ENCODE data around the gene SUPT20H. TPM values are rescaled to one million over a fixed set of nuclear protein-coding genes. Genes with fewer than 3 reads are reported as not detected.

Gene SUPT20H
- total RNA-seq, 6 experiments from 2014 or later, result 46.5 to 55.4 (median 50.2) TPM

DNA sequence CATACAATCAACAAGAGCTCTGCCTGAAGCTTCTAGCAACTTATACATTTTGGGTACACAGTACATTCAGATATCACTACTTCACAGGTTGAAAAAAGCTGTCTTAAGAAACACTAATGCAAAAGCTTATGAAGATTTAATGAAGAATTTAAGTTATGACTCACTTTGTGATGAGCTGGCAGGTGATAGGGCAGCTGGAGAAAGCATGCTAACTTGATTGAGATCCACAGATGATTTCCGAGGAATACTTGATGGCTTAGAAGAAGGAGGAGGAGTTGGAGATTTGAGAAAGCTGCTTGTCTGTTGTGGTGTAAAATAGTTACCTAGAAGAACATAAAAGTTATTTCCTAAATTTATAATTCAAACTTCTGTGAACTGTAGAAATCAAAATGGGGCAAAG is 35.6 kb downstream of the SUPT20H start:
- Mint-ChIP-seq H3K4me3 (peak overlapping the region; percentile 20; the same call in 1 of the 2 replicates), H3K27ac (peak overlapping the region; percentile 81), H3K4me1 (ENCODE audit: low read depth) (peaks cover 19% of the 10 kb centered on the region), H3K36me3 (ENCODE audit: low read depth) (peaks cover 20% of the 10 kb centered on the region), H3K9me3 (no peaks in the 10 kb centered on the region), H3K27me3 (ENCODE audit: insufficient read depth) (no peaks in the 10 kb centered on the region)
- TF ChIP-seq, protein P1, sequence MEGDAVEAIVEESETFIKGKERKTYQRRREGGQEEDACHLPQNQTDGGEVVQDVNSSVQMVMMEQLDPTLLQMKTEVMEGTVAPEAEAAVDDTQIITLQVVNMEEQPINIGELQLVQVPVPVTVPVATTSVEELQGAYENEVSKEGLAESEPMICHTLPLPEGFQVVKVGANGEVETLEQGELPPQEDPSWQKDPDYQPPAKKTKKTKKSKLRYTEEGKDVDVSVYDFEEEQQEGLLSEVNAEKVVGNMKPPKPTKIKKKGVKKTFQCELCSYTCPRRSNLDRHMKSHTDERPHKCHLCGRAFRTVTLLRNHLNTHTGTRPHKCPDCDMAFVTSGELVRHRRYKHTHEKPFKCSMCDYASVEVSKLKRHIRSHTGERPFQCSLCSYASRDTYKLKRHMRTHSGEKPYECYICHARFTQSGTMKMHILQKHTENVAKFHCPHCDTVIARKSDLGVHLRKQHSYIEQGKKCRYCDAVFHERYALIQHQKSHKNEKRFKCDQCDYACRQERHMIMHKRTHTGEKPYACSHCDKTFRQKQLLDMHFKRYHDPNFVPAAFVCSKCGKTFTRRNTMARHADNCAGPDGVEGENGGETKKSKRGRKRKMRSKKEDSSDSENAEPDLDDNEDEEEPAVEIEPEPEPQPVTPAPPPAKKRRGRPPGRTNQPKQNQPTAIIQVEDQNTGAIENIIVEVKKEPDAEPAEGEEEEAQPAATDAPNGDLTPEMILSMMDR (IDR thresholded peaks at IDR 0.05), result no peak
- peak; percentile 37 for DNase-seq

DNA sequence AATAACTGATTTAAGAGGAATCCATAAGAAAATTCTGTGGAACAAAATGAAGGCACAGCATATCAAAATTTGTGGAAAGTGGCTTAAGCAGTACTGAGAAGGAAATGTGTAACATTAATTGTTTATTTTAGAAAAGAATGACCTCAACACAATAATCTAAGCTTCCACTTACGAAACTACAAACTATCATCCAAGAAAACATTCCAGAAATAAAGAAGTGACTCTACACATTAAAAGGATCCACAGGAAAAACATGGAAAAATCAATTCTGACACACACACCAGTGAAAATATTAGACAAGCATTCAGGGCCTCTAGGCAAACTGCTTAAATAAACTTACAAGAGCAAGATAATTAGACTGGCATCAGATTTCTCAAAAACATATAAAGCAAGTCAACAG is 44.9 kb downstream of the SUPT20H start:
- no peaks in the 10 kb centered on the region for H3K9me3 Mint-ChIP-seq
- peak; percentile 32 for DNase-seq
- H3K4me1 Mint-ChIP-seq (ENCODE audit: low read depth), result peaks cover 27% of the 10 kb centered on the region
- H3K4me3 Mint-ChIP-seq, result 0 out of 2 replicates have a peak overlapping the region, but pooled peaks have one; percentile 26
- peak overlapping the region; percentile 74 for H3K27ac Mint-ChIP-seq
- H3K36me3 Mint-ChIP-seq (ENCODE audit: low read depth), result peaks cover 55% of the 10 kb centered on the region
- TF ChIP-seq, protein P1 (IDR thresholded peaks at IDR 0.05), result no peak
- no peaks in the 10 kb centered on the region for H3K27me3 Mint-ChIP-seq (ENCODE audit: insufficient read depth)

DNA sequence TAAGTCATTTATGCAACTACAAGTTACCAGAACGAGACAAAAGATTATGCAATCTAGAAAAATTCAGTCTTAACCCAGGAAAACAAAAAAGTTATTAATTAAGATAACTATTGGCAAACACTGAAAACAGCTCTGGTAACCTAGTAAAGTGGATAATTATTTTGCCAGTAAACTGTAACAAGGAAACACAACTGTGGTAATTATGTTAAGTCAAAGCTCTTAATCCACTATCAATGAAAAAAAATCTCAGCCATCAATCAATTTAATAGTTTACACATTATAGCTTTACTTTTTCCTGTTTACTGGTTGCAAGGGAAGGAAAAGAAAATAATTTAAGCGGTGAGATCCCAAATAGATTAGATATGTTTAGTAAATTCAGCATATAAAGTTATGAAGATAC is 47.7 kb downstream of the SUPT20H start:
- H3K9me3 Mint-ChIP-seq, result no peaks in the 10 kb centered on the region
- TF ChIP-seq, protein P1 (IDR thresholded peaks at IDR 0.05), result no peak
- H3K4me3 Mint-ChIP-seq, result no peak overlapping the region
- H3K27me3 Mint-ChIP-seq (ENCODE audit: insufficient read depth), result no peaks in the 10 kb centered on the region
- H3K36me3 Mint-ChIP-seq (ENCODE audit: low read depth), result peaks cover 59% of the 10 kb centered on the region
- no peak for DNase-seq
- H3K4me1 Mint-ChIP-seq (ENCODE audit: low read depth), result peaks cover 27% of the 10 kb centered on the region
- H3K27ac Mint-ChIP-seq, result no peak overlapping the region

DNA sequence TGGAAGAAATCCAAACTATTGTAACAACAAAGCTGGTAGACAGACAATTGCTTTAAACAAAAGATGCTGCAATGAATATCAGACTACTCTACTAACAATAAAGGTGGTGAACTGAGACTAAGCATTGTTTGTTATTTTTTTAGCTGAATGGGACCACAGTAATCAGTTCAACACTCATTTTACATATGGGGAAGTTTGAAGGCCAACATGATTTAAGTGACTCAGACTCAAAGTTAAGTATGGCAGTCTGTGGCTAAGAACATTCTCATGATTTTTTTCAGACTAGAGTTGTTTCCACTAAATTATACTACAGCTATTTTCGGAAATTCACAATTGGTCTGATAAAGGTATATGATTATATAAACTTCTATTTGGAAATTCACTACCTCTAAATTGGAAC is 48.5 kb downstream of the SUPT20H start:
- TF ChIP-seq, protein P1 (IDR thresholded peaks at IDR 0.05), result no peak
- DNase-seq, result no peak
- Mint-ChIP-seq H3K9me3 (no peaks in the 10 kb centered on the region), H3K36me3 (ENCODE audit: low read depth) (peaks cover 58% of the 10 kb centered on the region), H3K4me3 (no peak overlapping the region), H3K27ac (no peak overlapping the region), H3K27me3 (ENCODE audit: insufficient read depth) (no peaks in the 10 kb centered on the region), H3K4me1 (ENCODE audit: low read depth) (peaks cover 27% of the 10 kb centered on the region)

DNA sequence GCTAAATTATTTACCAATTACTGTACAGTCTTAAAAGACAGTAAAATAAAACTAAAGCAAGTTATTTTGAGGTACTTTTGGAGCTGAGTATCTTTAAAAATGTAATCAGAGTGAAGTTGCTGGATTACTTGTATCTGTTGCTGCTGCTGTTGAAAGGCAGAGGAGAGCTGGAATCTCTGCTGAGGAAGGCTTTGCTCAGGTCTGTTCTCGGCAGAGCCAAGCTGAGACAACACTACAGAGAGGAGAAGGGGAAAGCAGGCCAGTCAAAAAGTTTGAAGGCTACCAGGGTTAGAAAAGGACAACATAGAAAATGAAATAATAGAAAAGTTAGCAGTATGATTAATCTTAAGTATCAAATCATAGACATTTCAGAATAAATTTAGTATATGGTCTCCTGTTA is 49.1 kb downstream of the SUPT20H start:
- DNase-seq, result no peak
- peaks cover 57% of the 10 kb centered on the region for H3K36me3 Mint-ChIP-seq (ENCODE audit: low read depth)
- H3K27ac Mint-ChIP-seq, result peak overlapping the region; percentile 50; the same call in 1 of the 2 replicates
- TF ChIP-seq, protein P1 (IDR thresholded peaks at IDR 0.05), result no peak
- no peak overlapping the region for H3K4me3 Mint-ChIP-seq
- H3K4me1 Mint-ChIP-seq (ENCODE audit: low read depth), result peaks cover 21% of the 10 kb centered on the region
- no peaks in the 10 kb centered on the region for H3K9me3 Mint-ChIP-seq
- H3K27me3 Mint-ChIP-seq (ENCODE audit: insufficient read depth), result no peaks in the 10 kb centered on the region

DNA sequence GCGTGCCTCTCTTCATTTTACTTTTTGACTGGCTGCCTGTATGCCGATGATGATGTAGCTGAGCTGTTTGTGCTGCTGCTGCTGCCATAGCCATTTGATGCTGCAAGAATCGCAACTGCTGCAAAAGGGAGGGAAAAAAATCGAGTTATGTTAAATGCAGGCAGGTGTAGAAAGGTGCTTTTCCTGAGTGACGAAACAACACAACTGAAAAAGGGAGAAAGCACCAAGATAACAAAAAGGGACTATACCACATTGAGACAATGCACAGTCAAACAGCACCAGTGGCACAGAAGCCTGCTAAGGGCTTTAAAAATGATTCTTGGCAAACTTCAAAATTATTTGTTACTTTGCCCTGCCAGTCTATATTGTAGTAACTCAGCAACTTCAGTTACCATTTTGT is 49.8 kb downstream of the SUPT20H start:
- peaks cover 14% of the 10 kb centered on the region for H3K4me1 Mint-ChIP-seq (ENCODE audit: low read depth)
- no peak overlapping the region for H3K4me3 Mint-ChIP-seq
- H3K27ac Mint-ChIP-seq, result no peak overlapping the region
- no peaks in the 10 kb centered on the region for H3K9me3 Mint-ChIP-seq
- no peak for DNase-seq
- H3K36me3 Mint-ChIP-seq (ENCODE audit: low read depth), result peaks cover 55% of the 10 kb centered on the region
- TF ChIP-seq, protein P1 (IDR thresholded peaks at IDR 0.05), result no peak
- no peaks in the 10 kb centered on the region for H3K27me3 Mint-ChIP-seq (ENCODE audit: insufficient read depth)
